ENCODE results near the gene EIF5A.
A peak's percentile ranks its signal among the peaks of the same experiment; 100 is the strongest.

EIF5A gene

DNA sequence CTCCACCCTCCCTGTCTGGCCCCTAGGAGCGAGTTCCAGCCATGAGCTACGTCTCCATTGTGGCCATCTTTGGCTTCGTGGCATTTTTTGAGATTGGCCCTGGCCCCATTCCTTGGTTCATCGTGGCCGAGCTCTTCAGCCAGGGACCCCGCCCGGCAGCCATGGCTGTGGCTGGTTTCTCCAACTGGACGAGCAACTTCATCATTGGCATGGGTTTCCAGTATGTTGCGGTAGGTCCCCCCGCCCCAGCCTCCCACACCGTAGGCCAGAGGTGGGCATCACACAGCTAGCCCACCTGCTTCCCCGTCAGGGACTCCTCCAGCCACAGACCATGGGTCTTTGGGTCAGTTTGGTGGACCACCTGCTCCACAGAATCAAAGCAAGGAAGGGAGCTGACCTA, 21.7 kb upstream of the EIF5A start:
- no peak for DNase-seq

DNA sequence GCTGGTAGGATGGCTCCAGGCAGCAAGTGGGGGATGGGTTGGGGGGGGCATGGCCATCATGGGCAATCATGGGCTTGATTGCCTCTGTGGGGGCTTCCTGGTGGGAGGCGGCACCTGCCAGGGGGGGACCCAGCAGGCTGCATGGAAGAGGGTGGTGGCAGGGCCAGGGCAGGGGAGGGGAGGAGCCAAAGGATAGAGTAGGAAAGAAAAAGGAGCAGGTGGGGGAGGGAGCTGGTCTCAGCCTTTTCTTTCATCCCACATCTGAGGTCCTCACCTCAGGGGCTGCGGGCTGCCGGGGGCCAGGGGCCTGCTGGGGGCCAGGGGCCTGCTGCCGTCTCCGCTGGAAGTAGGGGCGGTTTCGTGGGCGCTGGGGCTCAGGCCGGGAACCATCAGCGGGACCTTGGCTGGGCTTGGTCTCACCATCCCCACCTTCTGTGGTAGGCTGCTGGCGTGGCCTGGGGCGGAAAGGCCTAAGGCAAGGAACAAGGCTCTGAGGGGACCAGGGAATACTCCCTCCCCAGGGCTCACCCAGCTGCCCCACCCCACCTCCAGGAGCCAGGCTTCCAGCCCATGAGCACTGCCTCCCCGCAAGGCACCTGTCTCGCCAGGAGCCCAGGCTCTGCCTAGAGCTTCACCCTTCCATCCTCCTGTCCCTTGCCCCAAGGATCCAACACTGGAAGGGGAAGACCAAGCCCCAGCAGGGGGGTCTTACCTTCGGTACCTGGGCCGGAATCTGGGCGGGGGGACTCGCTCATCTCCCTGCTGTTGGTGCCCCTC, 18.0 kb upstream of the EIF5A start:
- no peak for DNase-seq

DNA sequence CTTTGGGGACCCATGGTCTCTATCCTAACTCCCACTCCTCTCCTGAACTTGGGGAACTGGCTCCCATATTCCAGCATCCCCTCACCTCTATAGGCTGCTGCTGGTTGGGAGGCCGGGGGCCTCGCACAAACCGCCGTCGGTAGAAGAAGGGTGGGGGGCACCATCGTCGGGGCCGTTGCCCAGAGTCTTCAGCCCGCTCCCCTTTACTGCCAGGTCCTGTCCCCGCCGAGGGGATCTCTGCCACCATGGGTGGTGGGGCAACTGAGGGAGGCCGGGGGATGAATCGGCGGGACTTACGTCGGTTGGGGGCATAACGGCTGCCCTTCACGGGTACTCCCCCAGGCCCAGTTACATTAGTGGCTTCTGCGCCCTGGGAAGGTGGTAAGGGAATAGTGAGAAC, 17.3 kb upstream of the EIF5A start:
- DNase-seq: no peak

DNA sequence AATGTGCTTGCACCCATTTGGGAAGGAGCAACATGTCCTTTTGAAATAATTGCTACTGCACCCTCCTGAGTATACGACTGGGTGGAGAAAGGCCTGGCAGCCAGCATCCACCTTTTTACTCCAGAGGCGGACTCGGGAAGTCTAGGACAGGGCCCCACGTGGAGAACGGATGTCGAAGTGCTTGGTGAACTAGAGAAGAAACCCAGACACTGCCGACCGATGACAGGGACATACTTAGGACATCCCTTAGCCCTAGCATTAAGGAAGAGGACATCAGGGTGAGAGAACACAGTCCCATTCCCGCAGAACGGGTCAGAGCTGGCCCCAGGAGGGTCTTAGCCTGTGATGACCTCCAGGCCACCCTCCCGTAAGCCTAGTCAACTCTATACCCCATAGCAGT, 16.7 kb upstream of the EIF5A start:
- no peak for DNase-seq

DNA sequence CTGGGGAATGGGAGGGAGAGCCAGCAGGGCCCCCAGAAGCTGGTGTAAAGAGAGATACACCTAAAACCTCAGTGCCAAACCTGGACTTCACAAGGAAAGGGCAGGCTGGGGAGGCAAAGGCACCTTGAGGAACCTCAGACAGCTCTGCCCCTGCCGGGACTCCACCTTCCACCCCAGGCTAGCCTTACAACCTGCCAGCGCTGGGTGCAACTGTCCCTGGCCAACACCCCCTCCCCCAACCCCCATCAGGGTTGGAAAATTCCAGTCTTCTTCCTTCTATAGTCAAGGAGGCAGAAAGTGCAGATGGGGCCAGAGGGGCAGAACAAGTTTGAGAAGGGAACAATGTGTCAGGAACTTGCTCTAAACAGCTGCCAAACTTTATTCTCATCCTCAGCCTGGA, 15.2 kb upstream of the EIF5A start:
- DNase-seq: no peak

DNA sequence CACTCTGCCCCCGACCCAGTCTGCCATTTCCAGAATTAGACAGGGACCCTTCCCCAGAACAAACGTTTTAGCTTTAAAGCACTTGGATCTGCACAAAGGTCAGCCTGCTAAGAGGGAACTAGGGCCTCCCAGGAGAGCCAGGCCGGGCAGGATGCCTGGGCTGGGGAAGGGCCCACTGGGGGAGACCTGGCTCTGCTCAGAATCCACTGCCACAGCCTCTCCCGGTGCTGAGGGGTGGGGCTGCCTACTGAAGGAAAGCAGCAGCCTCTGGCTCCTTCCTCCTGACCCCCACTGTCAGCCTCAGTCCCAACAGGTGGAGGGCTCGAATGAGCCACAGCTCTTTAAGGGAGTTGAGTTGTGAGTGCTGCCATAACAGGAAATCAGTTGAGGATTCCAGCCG, 14.7 kb upstream of the EIF5A start:
- no peak for DNase-seq

DNA sequence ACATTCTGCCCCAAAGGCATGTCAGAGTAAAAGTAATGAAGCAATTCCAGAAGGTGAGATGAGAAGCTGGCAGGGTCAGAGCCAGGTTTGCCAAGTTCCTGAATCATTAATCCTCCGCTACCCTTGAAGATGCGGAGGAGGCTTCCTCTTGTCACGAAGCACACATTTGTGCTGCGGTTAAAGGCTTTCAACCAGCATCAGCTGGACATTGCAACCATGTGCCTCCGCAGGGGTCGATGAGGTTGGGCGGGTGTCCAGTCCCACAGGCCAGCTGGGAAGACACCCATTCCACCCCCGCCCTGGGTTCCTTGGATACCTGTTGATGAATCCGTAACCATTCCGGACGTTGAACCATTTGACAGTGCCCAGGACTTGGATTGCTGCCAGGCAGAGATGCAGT, 14.3 kb upstream of the EIF5A start:
- DNase-seq: no peak

DNA sequence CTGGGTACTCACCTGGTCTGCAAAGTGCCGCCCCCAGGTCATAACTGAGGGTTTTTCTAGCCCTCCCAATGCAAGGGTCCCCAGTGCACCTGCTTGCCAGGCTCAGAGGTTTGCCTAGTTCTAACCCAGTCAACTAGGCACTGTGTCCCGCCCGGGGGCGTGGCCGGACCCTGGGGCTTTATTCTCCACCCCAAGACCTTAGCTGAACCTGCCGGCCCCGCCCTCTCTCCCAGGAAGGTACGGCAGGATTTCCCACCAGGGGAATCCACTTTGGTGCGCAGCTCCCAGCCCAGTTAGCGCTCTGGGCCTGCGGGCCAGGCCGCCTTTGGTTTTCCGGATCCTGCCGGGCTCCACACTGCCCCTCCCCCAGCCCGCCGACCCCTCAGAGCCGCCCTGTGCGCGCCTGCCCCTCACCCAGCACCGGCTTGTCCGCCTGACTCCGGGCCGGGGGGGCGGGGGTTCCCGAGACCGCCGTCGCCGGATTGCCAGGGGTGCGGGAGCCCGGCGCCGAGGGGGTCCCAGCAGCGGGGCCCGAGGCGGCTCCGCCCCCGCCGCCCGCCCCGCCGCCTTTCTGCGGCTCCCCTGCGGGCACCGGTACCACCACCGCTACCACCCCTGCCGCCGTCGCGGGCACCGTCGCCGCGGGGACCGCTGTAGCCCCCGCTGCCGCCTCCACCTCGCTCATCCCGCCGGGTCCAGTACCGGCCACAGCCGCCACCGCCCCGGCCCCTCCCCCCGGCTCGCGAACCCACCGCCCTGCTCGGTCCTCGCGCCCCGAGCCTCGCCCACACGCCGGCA, 13.4 kb upstream of the EIF5A start:
- no peak for DNase-seq

DNA sequence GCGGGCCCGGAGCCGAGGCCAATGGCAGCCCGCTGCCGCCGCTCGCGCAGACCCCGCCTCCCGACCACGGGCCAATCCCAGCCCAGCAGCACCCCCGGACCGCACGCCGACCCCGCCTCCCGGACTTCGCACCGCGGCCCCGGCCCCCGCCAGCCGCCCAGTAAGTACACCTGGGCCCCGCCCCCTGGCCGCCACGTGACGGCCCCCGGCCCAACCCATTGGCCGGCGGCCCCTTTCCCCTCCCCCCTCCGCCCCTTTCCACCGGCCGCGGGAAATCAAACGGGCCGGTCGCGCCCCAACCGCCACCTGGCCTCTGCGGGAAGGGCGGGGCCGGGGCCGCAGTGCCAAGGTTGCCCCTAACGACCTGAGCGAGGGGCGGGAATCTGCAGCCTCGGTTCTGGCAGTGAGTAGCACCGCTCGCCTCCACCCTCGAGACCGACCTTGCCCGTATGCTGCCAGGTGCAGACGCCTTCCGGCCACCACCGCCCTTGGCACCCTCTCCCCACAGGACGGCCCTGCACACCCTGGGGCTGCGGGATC, 12.7 kb upstream of the EIF5A start, which contains the start of gene YBX2:
Gene YBX2, minus strand, starts transcription at position 26 of the 540 bp plus-strand sequence. CDS start 139 bp downstream, outside the sequence.
- DNase-seq: peak; percentile 85

DNA sequence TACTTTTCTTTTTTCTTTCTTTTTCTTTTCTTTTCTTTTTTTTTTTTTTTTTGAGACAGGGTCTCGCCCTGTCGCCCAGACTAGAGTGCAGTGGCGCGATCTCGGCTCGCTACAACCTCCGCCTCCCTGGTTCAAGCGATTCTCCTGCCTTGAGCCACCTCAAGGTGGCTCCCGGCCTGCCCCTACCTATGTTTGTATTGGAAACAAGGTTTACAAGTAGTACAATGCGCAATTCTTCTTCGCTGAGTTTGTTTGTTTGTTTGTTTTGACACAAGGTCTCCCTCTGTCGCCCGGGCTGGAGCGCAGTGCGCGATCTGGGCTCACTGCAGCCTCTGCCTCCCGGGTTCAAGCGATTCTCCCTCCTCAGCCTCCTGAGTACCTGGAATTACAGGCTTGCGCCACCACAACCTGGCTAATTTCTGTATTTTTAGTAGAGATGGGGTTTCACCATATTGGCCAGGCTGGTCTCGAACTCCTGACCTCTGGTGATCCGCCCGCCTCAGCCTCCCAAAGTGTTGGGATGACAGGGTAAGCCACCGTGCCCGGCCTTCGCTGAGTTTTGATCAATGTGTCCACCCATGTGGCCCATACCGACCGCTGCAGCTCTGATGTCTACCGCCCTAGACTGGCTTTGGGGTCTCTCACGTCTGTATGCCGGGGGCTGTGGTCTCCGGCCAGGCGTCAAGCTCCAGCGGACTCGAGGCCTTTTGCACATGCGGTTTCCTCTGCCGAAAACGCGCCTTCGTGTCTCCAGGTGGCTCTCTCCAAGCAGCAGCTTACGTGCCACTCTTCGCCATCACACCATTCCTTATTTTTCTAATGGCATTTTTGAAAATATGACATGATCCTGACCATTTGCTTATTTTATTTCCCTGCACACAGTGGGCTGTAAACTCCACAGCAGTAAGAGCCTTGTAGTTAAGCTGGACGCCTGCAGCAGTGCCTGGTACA, 11.9 kb upstream of the EIF5A start:
- no peak for DNase-seq

DNA sequence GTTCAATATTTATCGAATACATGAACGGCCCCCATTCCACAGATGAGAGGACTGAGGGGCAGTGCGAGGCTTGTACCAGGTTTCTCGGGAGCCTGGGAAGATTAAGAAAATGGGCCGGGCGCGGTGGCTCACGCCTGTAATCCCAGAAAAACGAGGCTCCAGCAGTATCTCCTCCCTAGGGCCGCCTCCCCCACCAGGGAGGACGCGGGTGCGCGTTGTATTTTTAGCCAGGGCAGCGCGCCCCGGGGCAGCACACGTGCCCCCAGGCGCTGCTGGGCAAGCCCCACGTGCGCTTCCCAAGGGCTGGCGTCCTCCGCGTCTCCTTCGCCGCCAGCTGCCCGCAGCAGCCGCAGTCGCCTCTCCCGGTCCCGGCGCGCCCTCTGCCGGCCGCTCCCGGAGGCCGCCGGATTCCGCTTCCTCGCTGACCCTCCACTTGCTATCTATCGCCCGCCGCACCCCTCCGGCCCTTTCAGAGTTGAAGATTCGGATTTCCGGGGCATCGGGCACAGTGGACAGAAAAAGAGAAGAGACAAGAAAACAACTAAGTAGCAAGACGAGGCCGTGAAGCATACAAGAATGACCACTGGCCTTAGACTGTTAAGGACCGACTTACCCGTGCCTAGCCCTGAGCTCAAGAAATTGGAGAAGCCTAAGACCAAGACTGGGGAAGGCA, 11.1 kb upstream of the EIF5A start:
- peak; percentile 49 for DNase-seq

DNA sequence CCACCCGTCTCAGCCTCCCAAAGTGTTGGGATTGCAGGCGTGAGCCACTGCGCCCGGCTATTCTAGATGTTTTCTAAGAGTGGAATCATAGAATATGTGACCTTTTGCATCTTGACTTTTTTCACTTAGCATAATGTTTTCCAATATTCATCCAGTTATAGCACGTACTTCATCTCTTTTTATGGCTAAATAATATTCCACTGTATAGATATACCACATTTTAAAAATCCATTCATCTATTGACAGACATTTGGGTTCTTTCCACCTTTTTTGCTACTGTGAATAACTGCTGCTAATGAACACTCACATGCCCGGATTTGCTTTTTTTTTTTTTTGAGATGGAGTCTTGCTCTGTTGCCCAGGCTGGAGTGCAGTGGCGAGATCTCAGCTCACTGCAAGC, 3.2 kb upstream of the EIF5A start:
- DNase-seq: no peak

DNA sequence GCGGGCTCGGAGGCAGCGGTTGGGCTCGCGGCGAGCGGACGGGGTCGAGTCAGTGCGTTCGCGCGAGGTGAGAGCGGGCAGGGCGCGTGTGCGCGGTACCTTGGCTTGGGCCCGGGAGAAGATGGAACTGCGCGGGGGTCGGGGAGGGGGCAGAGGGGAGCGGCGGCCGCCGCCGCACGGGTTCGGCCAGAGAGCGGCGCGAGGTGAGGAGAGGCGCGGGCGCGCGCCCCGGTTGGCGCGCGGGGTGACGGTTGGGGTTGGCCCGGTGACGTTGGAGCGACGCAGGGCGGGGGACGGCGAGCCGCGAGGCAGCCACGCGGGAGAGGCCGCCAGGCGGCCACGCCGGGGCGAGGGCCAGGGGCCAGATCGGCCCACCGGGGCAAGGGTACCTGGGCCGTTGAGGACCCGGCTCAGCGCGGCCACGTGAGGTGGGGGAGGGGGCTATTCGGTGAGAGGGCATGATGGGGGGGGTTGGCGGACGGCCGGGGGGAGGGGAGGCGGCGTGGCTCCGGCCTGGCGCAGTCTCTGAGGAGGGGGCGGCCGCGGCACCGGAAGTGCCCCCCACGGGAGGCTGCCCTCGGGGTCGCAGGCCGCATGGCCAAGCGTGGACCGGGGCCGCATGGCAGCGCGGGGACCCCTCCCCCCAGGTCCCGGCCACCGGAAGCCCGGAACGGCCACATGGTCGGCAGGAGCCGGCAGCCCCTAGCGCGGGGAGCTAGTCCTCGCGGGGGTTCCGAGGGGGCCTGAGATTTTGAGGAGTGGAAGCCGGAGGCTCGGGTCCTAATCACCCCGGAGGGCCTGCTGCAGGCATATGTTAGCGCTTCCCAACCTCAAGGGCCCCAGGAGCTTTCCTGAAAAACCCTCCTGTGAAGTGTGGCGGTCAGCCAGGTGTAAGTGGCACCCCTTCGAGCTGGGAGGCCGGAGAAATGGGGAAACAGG, 527 bp downstream of the EIF5A start:
- DNase-seq: no peak

DNA sequence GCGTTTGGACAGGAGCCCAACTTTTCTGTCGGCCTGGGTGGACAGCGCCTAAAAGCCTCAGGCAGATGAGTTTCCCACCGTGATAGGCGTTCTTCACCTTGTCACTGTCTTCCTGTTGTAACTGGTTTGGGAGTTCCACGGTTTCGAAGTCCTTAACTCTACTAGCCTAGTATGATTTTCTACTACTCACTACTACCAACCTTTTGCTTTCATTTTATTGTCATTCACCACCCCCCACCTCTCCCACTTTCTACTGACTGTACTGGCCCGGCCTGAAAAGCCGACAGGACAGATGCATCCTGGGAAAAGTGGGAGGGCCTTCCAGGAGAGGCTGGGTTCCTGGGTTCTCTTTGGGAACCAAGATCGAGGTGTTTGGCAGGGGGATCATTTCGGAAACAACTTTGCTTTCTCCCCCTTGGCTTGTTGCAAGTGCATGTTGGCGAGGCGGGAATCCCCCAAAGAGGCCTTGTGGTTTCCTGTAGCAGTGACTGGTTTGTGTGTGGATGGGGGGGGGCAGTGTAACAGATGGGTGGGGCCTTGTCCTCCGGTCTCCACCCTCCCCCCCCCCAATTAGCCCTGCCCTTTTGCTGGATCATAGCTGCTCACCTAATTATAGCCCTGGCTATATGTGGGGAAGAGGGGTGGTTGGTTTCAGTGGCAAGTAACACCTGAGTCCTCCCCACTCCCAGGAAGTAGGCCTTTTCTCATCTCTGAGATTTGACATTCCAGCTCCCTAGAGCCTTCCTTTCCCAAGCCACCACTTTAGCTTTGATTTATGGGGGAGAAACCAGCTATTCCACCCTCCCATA, 1.4 kb downstream of the EIF5A start:
- DNase-seq: peak; percentile 39

DNA sequence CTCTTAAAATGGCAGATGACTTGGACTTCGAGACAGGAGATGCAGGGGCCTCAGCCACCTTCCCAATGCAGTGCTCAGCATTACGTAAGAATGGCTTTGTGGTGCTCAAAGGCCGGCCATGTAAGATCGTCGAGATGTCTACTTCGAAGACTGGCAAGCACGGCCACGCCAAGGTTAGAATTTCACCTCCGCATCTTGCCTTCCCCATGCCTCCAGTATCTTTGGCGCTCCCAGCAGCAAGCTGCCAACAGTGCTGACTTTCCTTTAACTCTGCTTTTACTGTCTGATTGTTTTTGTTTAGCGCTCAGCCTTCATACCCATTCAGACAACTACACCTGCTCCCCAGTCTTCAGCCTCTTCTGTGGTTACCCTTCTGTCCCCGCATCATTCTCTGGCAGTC, 2.2 kb downstream of the EIF5A start:
- DNase-seq: no peak

DNA sequence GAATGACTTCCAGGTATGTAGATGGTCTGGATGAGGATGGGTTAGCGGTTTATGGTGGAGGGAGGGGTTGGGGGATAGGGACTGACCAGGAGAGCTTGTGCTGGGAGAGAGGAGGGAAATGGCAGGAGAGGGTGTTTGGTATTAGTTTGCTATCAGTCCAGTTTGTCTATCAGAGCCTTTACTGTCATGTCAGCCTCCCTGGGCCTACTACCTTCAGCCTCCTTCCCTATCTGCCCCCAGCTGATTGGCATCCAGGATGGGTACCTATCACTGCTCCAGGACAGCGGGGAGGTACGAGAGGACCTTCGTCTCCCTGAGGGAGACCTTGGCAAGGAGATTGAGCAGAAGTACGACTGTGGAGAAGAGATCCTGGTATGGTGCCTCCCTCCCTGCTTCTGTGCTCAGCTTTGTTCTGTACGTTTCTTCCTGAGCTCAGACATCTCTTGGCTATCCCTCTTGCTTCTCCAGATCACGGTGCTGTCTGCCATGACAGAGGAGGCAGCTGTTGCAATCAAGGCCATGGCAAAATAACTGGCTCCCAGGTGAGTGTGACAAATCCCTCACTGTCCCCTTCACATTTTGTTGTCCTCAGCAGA, 3.8 kb downstream of the EIF5A start:
- DNase-seq: no peak

DNA sequence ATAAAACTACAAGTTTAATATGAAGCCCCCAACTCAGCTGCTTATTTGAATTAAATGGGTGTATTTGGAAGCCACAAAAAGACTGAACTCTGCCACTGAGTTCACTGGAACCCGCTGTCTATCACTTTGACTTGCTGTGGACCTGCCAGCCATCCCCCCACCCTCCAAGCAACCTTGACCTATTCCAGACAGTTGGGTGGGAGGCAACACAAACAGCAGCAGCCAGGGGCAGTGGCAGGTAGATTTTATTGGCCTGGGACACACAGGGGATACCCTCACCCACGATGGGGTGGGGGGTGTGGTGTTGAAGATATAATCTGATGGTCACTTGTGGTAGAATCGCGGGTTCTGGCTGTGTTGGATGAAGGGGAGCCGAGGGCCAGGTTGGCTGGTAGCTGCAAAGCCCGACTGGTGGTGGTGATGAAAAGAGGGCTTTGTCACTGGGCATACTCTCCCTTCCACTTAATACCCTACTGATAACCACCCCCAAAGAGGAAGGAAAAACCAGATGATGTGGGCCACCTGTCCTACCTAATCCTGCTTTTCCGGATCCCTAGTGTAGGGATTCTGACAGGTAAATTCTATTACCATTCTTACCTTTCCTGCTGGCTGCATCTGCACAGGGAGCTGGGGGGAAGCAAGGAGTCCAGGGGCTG, 5.1 kb downstream of the EIF5A start:
- no peak for DNase-seq

DNA sequence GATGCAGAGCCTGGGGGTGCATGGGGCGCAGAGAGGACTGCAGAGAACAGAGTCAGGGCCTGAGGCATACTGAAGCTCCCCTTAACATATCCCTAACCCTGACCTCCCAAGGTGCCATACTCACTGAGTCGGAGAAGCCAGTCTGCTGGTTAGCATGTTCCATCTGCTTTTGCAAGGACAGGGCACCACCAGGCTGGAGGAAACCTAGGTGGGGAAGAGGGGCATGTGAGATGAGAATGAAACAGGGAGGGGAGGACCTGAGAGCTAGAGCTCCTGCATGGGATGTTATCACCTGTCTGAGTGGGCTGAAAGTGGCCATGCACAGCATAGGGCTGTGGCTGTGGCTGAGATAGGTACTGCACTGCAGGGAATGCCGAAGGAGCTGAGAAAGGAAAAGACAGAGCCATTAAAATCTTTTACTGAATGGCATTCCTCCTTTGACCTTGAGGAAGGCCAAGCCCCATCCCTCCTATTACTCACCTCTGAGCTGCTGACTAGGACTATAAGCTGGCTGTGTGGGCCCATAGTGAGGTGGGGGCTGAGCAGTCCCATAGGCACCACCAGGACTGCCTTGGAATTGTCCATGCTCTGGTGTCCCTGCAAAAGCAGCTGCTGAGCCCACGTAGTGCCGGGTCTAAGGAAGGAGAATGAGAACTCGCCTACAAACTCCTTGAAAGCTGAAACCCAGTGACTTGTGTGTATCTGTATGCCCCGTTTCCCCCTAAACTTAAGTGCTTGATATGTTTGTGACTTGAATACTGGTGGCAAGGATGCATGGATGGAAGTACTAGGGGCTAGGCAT, 5.9 kb downstream of the EIF5A start:
- no peak for DNase-seq
